Lung (tissue), 12 donors: Measurements from ENCODE around the gene GTF2F2. TPM values are rescaled to one million over a fixed set of nuclear protein-coding genes. Genes with fewer than 3 reads are reported as not detected.
A peak's percentile ranks its signal among the peaks of the same experiment; 100 is the strongest.

ENCODE experiments used
- ATAC-seq: fragments of 200-7000 bp; cut with Tn5 transposase; one replicate; pipeline ENCODE4 v1.9.1; 2020; ENCODE audit warnings: moderate number of reproducible peaks; ENCODE audit not compliant: insufficient read depth, low FRiP score
- DNase-seq, 3 donors: peaks; one replicate each; pipeline ENCODE4 v3.0.0-alpha.2; 2013 to 2017
- H3K27ac ChIP-seq, 2 donors: one replicate each; pipeline ENCODE4 v1.5.1; 2013; ENCODE audit warnings: mild to moderate bottlenecking in 2 of 2, moderate library complexity in 2 of 2, control low read depth in 1 of 2, inconsistent platforms in 1 of 2, low read depth in 1 of 2, low read length in 1 of 2
- H3K27me3 ChIP-seq, 3 donors: one replicate each; pipeline ENCODE4 v1.5.1; 2013; ENCODE audit warnings: low read length in 2 of 3; ENCODE audit not compliant: control insufficient read depth in 3 of 3, insufficient read depth in 3 of 3
- H3K36me3 ChIP-seq, 4 donors: one replicate each; pipeline ENCODE4 v1.5.1; 2013; ENCODE audit warnings: low read length in 4 of 4, mild to moderate bottlenecking in 1 of 4, moderate library complexity in 1 of 4; ENCODE audit not compliant: control insufficient read depth in 4 of 4, insufficient read depth in 4 of 4
- H3K4me1 ChIP-seq, 5 donors: one replicate each; pipeline ENCODE4 v1.5.1; 2013; ENCODE audit warnings: low read length in 5 of 5, mild to moderate bottlenecking in 2 of 5, moderate library complexity in 1 of 5; ENCODE audit not compliant: control insufficient read depth in 5 of 5, insufficient read depth in 5 of 5
- H3K4me3 ChIP-seq: one replicate; pipeline ENCODE4 v1.5.1; 2013; ENCODE audit warnings: mild to moderate bottlenecking, control low read depth, moderate library complexity
- H3K9ac ChIP-seq, 2 donors: one replicate each; pipeline ENCODE4 v1.5.1; 2013; ENCODE audit warnings: low read length in 2 of 2, control low read depth in 1 of 2; ENCODE audit not compliant: insufficient read depth in 1 of 2
- H3K9me3 ChIP-seq, 4 donors: one replicate each; pipeline ENCODE4 v1.5.1; 2013; ENCODE audit warnings: low read length in 3 of 4, mild to moderate bottlenecking in 1 of 4, moderate library complexity in 1 of 4; ENCODE audit not compliant: control insufficient read depth in 4 of 4, insufficient read depth in 3 of 4
- CTCF ChIP-seq: IDR thresholded peaks from 2 replicates; pipeline ENCODE4 v1.5.1; 2012; ENCODE audit warnings: mild to moderate bottlenecking; ENCODE audit errors: control extremely low read depth, extremely low read depth
- WGBS, 2 donors: extraction: QIAGEN DNeasy Blood & Tissue Kit; methylation state at CpG; one replicate each; pipeline ENCODE4 v1.1.7; 2013; 5-methylcytosine and 5-hydroxymethylcytosine counted together
- polyA plus RNA-seq, 2 donors: library from polyadenylated mRNA; stranded (reverse); fragments of 200-250 nt; gene quantifications; one replicate each; pipeline ENCODE4 v1.2.1, GENCODE V29; 2013
- total RNA-seq, 2 donors: library from RNA; depleted of rRNA in 1 of 2; stranded (reverse); fragments of >200 nt in 1 of 2; gene quantifications; one replicate each; pipeline ENCODE4 v1.2.1, GENCODE V29; 2014 to 2021
- donor health status: control.
- donor health status: control.
- donor health status: Bipolar disorder and iron deficiency.
- donor health status: healthy.
- donor health status: DM: yes; HTN: yes; CAD: no.

The GTF2F2 gene
- total and polyA plus RNA-seq, 4 donors = 13.7 to 21.3 (median 14.3) TPM

GRCh38 chr13:45314822-45315221, 194.5 kb downstream of the GTF2F2 start:
- Histone ChIP-seq H3K27ac (no peak overlapping the region), H3K36me3 (no peaks in the 10 kb centered on the region), H3K9ac (no peak overlapping the region), H3K4me3 (no peak overlapping the region), H3K4me1 (peaks cover 0 to 7% (median 0%) of the 10 kb centered on the region in 5 donors), H3K9me3 (no peaks in the 10 kb centered on the region), H3K27me3 (peaks cover 0 to 6% (median 0%) of the 10 kb centered on the region in 3 donors)
- ATAC-seq (no peak), DNase-seq (no peak)
- WGBS, 2 donors = 93 to 95% methylated on average over 10 of the region's 10 CpGs
- no peak for TF ChIP-seq CTCF

GRCh38 chr13:45315520-45316167, 195.3 kb downstream of the GTF2F2 start:
- ATAC-seq = no peak
- Histone ChIP-seq H3K9ac (no peak overlapping the region), H3K27ac (no peak overlapping the region), H3K4me1 (peaks cover 0 to 7% (median 0%) of the 10 kb centered on the region in 5 donors), H3K9me3 (no peaks in the 10 kb centered on the region), H3K4me3 (no peak overlapping the region), H3K36me3 (no peaks in the 10 kb centered on the region), H3K27me3 (peaks cover 0 to 1% (median 0%) of the 10 kb centered on the region in 3 donors)
- DNase-seq = no peak
- WGBS, 2 donors = 86 to 95% methylated on average over 11 of the region's 11 CpGs
- TF ChIP-seq CTCF = no peak

GRCh38 chr13:45316338-45316737, 196.0 kb downstream of the GTF2F2 start:
- Histone ChIP-seq H3K27ac (no peak overlapping the region), H3K9ac (no peak overlapping the region), H3K9me3 (no peaks in the 10 kb centered on the region), H3K27me3 (no peaks in the 10 kb centered on the region), H3K4me3 (no peak overlapping the region), H3K36me3 (no peaks in the 10 kb centered on the region), H3K4me1 (peaks cover 0 to 3% (median 0%) of the 10 kb centered on the region in 5 donors)
- ATAC-seq = no peak
- no peak for TF ChIP-seq CTCF
- peak in 1 of 3 donors; percentile 36 for DNase-seq
- WGBS, 2 donors = 53 to 75% methylated on average over 6 of the region's 6 CpGs

- DNase-seq (no peak), ATAC-seq (no peak)
- Histone ChIP-seq H3K4me1 (peaks cover 0 to 4% (median 0%) of the 10 kb centered on the region in 5 donors), H3K4me3 (no peak overlapping the region), H3K9ac (no peak overlapping the region), H3K36me3 (no peaks in the 10 kb centered on the region), H3K27me3 (no peaks in the 10 kb centered on the region), H3K27ac (no peak overlapping the region), H3K9me3 (no peaks in the 10 kb centered on the region)
- WGBS, 2 donors = 95 to 97% methylated on average over 5 of the region's 5 CpGs
- no peak for TF ChIP-seq CTCF
Observed at GRCh38 chr13:45316996-45317395, 196.7 kb downstream of the GTF2F2 start.
